Stimulated activated naive CD8-positive, alpha-beta T cell treated with anti-CD3 and anti-CD28 coated beads, Interleukin-15, Interleukin-2, amounts not matched to agents 100 U/mL and 50 U/mL, for 24 hours (primary cell): Measurements from ENCODE around the gene RGS2.

ENCODE experiments used
- ATAC-seq: fragments of 150-1000 bp; cut with Tn5 transposase; one replicate; pipeline ENCODE4 v1.10.0; 2021
- DNase-seq: peaks from one replicate; pipeline ENCODE4 v3.0.0; 2021

The RGS2 gene

DNA sequence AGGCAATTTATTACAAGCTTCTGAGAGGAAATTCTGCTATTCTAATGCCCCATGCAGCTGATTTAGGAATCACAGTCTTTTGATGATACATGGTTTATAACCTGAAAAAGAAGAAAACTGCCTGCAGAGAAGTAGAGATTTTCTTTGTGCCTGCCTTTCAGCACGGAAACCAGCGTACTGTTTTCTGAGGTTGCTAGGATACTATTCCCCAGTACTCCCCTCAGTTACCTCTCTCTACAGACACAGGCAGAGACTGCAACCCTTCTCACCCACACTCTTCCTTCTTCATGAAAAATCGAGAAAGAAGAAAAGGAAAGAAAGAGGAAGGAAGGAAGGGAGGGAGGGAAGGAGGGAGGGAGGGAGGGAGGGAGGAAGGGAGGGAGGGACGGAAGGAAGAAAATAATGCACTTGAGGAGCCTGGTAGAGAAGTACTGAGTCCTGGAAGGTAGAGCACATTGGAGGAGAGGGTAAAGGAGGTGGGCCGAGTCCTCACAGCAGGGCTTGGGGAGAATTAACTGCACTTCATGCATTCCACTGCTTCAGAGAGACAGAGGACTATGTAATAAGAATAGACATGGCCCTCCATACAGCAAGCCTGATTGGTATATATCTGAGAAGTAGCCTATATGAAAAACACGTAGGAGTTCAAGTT lies 21.9 kb downstream of the RGS2 start:
- ATAC-seq (no peak), DNase-seq (no peak)

DNA sequence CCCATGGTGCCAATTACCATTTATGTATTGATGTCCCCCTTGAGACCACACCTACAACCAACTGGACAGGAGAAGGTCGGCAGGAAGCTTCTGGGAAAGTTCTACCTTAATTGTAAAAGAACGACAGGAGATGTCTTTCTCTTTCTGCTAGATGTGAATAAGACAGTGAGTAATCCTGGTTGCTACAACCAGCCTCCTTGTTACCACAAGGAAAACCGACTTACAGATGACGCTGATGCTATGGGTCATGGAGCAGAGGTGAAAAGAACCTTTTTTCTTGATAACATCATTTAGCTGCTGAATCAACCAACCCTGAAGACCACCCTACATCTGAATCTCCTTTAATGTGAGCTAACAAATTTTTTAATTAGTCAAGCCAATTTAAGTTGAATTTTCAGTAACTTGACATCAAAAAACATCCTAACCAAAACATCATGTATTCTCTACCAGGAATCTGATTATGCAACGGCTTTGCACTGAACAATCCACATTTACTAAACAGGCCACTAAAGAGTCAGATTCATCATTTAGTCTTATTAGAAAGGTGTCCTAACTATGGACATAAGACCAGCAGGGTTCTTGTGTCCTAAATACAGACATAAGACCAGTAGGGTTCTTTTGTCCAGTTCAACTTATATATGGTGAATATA lies 23.0 kb downstream of the RGS2 start:
- DNase-seq: no peak
- no peak for ATAC-seq

DNA sequence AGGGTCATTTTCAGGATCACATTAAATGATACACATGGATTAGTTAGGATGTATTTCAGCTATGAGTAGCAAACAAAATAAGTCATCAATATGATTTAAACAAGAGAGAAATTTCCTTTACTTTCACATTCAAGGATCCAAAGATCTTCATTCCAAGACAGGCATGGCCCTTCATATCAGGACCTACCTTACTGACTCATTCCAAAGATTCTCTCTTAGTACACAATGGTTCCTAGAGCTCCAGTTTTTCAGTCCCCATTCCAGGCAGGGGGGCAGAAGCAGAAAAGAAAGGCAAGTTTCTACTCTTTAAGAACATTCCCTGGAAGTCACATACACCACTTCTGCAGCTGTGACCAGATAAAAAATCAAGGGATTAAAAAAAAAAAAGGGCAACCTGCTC lies 23.7 kb downstream of the RGS2 start:
- DNase-seq: no peak
- ATAC-seq: no peak

DNA sequence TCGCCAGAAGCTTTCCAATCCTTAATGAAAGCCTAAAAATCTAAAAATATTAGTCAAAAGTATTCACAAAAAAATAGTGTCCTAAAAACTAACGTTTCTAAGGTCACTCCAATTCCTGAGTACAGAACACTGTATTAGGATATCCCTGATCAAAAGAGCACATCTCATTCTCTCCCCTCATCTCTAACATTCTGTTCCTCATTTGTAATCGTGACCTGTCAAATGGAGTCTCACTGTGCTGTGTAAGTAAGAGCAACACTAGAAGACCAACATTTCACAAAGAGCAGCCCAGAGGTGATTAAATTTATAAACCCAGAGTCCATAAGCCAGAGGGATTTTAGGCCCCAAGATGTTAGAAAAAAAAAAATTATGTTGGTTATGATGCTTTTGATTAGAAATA lies 26.3 kb downstream of the RGS2 start:
- ATAC-seq (no peak), DNase-seq (no peak)

- ATAC-seq: no peak
- no peak for DNase-seq
Measured at GRCh38 chr1:192839162-192840066, 30.6 kb downstream of the RGS2 start.

DNA sequence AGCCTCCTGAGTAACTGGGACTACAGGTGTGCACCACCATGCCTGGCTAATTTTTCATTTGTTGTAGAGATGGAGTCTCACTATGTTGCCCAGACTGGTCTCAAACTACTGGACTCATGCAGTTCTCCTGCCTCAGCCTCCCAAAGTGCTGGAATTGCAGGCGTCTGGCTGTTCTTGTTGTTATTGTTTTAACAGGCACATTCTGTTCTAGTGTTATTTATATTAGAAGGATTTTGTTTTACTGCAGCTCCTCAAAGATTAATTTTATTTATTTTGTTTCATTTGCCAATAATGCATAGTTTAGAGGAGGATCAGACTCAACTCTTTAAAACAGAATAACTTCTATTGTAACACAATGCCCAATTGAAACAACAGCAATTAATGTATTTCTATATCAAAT lies 35.5 kb downstream of the RGS2 start:
- DNase-seq: no peak
- no peak for ATAC-seq

- ATAC-seq (no peak), DNase-seq (no peak)
Measured at GRCh38 chr1:192846950-192847349, 38.1 kb downstream of the RGS2 start.

DNA sequence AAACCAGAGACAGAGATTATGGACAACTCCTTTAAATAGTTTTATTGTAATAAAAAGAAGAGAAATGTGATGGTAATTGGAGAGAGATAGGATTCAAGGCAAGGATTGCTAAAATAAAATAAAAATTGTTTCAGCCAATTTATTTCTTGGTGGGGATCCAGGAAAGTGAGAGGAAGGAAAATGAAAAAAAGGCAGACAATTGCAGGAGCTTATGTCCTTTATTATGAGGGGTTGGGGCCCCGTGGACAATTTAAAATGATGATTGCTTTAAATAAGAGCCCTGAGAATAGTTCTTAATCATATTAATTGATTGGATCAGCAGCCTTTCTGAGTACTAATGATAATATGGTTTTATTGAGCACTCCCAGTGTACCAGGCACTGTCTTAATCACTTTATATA lies 40.2 kb downstream of the RGS2 start:
- DNase-seq: no peak

DNA sequence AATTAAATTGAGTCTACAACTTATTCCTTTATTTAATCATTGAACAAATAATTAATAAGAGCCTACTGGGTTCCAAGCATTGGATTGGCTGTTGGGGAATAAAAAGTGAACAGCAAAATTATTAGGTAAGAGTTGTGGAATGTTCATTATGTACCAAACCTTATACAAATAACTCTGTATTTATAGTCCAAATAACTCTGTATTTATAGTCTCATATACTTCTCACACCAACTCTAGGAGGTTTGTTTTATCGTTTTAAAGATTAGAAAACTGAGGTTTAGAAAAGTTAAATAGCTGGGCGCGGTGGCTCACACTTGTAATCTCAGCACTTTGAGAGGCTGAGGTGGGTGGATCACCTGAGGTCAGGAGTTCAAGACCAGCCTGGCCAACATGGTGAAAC lies 40.6 kb downstream of the RGS2 start:
- no peak for DNase-seq
- no peak for ATAC-seq

More for the DNA sequence above, 40.2 kb downstream of the RGS2 start:
- ATAC-seq: no peak

DNA sequence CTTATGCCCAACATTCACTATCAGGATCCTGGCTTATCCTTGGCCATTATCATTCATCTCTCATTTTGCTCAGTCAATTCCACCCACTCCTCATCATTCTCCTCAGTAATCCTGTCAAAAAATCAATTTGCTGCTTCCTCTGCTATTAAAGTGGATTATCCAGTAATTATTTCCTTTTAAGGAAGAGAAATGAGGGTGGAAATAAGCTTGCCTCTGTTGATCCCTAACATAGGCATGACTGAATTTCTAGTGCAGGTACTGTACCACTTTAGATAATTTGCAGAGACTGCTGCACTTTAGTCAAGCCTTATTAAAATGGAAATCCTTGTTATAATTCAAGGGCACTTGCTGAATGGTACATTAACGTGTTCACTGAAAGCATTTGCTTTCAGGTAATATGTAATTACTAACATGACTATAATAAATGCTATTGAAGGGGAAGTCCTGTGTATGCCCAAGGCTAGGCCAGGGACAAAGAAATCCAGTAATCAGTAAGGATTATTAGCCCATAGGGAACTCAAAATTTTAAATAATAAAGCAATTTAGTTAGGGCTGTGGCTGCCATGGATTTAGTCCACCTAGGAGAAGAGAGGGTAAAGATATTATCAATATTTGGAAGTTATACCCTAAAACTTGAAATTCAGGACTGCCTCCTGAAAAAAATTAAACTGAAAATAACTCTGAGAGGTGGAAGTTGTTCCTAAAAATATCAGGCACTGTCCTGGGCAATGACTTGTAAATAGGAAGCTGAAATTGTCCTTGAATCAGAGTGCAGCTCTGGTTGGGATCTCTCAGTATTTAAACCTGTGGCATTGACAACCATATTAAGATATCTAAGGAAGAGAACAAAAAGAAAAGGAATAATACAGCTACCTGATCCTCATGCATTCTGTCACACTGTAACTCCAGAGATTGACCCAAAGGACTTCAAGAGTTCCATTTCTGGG lies 43.4 kb downstream of the RGS2 start:
- ATAC-seq: no peak

DNA sequence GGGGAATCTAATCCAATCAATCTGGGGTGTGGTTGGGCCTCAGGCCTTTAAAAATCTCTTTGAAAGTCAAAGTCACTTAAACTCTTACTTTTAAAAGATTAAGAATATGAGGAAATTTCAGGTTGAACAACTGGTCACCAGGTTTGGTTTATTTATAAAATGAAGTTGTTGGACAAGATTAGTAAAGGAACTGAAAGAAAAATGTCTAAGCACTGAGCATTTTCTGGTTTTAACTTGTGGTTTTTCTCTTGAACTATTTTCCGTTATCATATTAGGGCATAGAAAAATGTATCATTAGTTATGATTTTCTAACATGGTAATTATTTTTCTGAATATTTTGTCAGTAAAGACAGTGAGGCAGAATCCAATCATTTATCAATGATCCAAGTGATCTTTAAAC lies 49.6 kb downstream of the RGS2 start:
- DNase-seq (no peak), ATAC-seq (no peak)

More for the DNA sequence above, 43.4 kb downstream of the RGS2 start:
- DNase-seq: no peak

GRCh38 chr1:192859808-192860207 lies 51.0 kb downstream of the RGS2 start:
- ATAC-seq: no peak

DNA sequence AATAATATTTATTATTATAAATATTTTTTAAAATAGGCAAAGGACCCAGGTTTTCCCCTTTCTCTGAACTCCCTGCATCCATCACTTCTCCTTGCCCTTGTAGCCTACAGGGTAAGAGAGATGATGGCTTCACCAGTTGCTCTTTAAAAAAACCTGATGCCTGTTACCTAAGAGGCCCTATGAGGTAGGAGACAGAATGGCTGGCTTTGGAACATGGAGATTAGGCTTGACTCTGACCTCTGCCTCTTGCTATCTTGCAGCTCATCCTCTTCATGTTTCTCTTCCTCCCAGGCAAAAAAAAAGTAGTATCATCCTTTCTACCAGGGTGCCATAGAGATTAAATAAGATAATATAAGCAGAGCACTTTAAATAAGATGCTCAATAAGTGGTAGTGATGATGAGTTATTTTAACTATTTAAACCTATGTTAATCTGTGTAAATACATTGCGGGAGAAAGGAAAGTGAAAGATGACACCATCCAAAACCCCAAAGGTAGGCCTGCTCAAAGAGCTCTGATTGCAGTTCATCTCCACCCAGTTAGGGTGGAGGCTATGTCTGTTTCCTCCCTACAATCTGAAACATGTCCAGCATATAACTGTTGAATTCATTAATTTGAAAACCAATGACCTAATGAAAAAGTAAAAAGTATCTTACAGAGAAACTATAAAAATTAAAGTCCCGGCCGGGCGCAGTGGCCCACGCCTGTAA lies 51.8 kb downstream of the RGS2 start:
- DNase-seq (no peak), ATAC-seq (no peak)

More at GRCh38 chr1:192859808-192860207, 51.0 kb downstream of the RGS2 start:
- no peak for DNase-seq

DNA sequence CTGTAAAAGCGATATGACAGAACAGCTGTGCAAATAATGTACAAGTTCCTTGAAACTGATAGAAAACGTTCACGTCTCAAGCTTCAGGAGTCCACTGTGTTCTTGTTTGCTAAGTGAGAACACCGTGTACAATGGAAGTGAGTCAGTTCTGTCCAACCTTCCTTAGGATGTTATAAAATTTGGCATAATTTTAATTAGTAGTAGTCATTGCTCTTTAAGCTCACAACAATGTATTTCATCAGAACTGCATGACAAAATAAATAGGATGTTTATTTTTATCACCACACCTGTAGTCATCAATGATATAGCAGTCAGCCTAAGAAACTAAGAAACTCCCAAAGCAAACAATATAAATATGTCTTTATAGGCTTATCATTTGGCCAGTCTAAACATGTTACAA lies 53.0 kb downstream of the RGS2 start:
- ATAC-seq (no peak), DNase-seq (no peak)
